ENCODE measurements around the gene MARCKSL1.

MARCKSL1 gene

GRCh38 chr1:32336591-32336932 lies 529 bp upstream of the MARCKSL1 start:
- TF ChIP-seq CTCF (conservative IDR thresholded peaks at IDR 0.05): no peak
- H3K27ac ChIP-seq: peak overlapping the region; percentile 92; the same call in 1 of the 2 replicates

GRCh38 chr1:32335535-32335789 lies 571 bp downstream of the MARCKSL1 start:
- no peak for TF ChIP-seq CTCF (conservative IDR thresholded peaks at IDR 0.05)
- peak overlapping the region; percentile 92 for H3K27ac ChIP-seq

GRCh38 chr1:32334864-32335534 lies 1.0 kb downstream of the MARCKSL1 start:
- peak; percentile 78 for TF ChIP-seq CTCF (conservative IDR thresholded peaks at IDR 0.05)

GRCh38 chr1:32334274-32334861 lies 1.7 kb downstream of the MARCKSL1 start:
- no peak for TF ChIP-seq CTCF (conservative IDR thresholded peaks at IDR 0.05)
- peak overlapping the region; percentile 92 for H3K27ac ChIP-seq

More at GRCh38 chr1:32334864-32335534, 1.0 kb downstream of the MARCKSL1 start:
- peak overlapping the region; percentile 92 for H3K27ac ChIP-seq

DNA sequence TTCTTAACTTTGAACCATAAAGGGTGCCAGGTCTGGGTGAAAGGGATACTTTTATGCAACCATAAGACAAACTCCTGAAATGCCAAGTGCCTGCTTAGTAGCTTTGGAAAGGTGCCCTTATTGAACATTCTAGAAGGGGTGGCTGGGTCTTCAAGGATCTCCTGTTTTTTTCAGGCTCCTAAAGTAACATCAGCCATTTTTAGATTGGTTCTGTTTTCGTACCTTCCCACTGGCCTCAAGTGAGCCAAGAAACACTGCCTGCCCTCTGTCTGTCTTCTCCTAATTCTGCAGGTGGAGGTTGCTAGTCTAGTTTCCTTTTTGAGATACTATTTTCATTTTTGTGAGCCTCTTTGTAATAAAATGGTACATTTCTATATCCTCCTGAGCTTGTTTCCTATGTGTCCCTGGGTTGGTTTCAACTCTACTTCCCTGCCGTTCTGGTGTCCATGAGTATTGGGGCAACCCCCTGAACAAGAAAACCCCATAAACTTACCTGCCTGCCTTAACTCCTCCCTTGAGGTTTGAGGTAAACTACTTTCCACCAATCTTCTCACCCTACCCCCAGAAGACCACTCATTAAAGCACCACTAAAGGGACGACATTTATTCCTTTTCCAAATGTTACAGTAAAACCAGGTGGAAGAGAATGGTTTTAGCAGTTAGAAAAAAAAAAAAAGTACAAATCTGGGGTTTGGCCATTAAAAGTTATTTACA lies 2.6 kb downstream of the MARCKSL1 start:
- no peak for TF ChIP-seq CTCF (conservative IDR thresholded peaks at IDR 0.05)
- H3K27ac ChIP-seq: peak overlapping the region; percentile 92

- H3K27ac ChIP-seq: peak overlapping the region; percentile 92
- no peak for TF ChIP-seq CTCF (conservative IDR thresholded peaks at IDR 0.05)
These were observed 3.5 kb downstream of the MARCKSL1 start for GRCh38 chr1:32332290-32333079.

DNA sequence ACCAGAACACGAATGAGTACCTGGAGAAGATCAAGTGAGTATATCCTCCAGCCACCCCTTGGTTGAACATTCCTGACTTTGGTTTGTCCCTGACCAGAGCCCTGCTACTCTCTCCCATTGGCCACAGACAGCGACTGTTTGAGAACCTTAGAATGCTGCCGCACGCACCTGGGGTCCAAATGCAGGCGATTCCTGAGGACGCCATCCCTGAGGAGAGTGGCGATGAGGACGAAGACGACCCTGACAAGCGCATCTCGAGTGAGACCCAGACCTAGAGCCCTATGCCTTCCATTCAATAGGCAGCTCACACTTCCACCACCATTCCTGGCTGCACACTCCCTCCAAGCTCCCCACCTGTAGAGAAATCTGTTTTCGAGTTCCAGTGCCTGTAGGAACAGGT lies 4.5 kb downstream of the MARCKSL1 start:
- TF ChIP-seq CTCF (conservative IDR thresholded peaks at IDR 0.05): no peak
- peak overlapping the region; percentile 92 for H3K27ac ChIP-seq
